GM18519 (cell line): ENCODE results near the gene TTC39A.

ENCODE experiments used
- ATAC-seq: cut with Tn5 transposase; IDR thresholded peaks from one replicate; pipeline ENCODE4 v1.9.1; 2021; ENCODE audit warnings: mild to moderate bottlenecking, moderate library complexity; ENCODE audit not compliant: unreplicated experiment, low FRiP score

TTC39A gene

DNA sequence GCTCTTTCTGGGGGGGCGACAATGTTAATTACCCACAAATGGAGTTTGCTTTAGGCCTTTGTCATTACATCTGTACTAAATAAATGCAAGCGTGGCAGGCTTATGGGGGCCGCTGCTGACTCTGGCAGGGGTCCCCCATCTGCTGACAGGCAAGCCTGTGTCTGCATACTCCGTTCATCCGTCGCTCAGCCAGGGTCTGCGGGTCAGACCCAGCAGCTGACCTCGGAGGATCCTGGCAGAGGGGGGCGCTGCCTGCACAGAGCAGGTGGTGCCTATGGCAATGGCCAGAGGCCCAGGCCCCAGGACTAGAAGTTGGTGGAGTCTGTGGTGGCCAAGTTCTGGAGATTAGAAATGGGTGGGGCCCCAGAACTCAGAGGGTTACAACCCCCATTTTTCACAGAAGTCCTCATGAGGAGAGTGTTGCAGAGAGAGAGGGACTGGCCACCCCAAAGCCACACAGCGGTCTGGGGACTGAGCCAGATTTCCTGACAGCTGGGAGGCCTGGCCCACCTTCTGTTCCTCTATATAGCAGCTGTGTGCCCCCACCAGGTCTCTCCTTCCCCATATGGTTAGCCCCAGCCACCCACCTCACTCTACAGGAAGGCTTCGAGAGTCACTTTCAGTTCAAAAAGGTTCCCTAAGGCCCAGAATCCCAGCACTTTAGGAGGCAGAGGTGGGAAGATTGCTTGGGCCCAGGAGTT is 31.0 kb downstream of the TTC39A start:
- ATAC-seq = no peak

GRCh38 chr1:51298322-51298705 is 32.0 kb downstream of the TTC39A start:
- no peak for ATAC-seq

- no peak for ATAC-seq
Measured at GRCh38 chr1:51297401-51298321, 32.7 kb downstream of the TTC39A start.

DNA sequence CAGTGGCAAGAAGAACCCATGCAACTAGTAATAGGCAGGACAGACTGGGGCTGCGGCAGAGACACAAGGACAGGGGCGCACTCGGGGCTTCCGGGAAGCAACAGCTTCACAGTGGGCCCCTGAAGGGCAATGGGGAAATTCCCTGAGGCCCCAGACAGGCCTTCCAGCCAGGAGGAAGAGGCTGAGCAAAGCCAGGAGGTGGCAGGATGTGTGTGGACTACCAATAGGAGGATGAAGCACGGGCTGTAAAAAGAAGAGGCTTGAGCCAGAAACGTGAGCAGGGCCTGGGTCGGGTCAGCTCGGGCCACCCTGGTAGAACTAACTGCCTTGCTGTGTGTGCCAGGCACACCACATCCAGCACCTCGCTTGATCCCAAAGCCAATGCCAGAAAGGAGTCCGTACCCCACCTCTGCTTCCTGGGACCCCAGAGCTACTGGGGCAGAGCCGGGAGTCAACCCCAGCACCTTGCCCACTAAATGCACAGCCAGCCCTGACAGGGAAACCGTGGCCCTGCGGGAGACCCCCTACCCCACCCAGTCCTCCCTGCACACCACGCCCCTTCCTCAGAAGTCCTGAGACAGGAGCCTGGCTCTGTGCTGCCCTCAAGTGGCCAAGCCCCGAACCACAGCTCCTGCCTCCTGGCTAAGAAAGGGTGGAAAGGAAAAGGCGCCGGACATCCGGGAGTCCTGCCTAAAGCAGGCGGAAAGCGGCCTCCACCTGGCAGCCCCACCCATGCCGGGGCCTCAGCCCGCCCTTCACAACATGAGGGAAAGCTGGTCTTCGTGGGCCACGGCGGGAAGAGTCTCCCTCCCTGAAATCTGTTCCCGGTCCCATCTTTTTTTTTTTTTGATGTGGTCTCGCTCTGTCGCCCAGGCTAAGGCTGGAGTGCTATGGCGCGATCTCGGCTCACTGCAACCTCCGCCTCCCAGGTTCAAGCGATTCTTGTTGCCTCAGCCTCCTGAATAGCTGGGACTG is 33.7 kb downstream of the TTC39A start:
- ATAC-seq = peak; percentile 50

DNA sequence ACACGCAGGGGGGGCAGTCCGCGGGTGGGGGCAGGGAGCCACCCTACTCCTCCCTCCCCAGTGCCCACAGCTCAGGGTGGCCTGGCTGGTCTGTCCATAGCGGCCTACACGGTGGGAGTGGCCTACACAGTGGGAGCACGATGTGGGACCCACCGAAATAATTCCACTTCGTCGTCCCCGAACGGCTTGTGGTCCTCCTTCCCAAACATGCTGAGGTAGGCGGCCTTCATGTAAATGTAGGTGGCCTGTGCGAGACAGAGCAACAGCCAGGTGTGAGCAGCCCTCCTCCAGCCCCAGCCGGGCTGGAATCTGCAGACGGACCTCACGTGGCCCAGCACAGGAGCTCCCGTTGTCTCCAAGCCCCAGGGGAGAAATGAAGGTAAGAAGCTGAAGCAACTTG is 34.4 kb downstream of the TTC39A start:
- ATAC-seq = no peak

DNA sequence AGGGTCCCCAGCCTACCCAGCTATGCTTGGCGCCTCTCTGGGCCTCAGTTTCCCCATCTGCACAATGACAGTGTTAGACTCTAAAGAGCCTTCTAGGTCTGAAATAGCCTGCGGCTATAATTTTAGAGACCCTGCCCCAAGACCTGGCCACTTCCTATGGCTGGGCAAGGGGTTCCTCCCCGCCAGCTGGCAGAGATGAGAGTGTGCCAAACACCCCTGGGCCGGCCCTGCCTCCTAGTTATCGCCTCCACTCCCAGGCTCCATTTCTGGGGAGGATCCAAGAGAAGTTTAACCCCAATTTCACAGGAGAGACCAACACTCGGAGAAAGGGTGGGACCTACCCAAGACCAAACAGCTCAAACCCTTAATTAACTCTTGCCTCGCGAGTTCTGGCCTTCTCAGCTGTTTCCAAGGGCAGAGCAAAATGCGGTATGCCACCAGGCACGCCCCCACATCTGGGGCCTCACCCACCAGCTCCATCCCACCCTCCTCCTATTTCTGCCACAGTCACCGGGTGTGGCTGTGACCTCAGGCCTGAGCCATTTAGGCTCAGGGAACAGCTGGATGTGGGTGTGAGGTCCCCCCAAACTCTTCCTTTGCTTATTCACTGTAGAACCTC is 35.7 kb downstream of the TTC39A start:
- no peak for ATAC-seq

DNA sequence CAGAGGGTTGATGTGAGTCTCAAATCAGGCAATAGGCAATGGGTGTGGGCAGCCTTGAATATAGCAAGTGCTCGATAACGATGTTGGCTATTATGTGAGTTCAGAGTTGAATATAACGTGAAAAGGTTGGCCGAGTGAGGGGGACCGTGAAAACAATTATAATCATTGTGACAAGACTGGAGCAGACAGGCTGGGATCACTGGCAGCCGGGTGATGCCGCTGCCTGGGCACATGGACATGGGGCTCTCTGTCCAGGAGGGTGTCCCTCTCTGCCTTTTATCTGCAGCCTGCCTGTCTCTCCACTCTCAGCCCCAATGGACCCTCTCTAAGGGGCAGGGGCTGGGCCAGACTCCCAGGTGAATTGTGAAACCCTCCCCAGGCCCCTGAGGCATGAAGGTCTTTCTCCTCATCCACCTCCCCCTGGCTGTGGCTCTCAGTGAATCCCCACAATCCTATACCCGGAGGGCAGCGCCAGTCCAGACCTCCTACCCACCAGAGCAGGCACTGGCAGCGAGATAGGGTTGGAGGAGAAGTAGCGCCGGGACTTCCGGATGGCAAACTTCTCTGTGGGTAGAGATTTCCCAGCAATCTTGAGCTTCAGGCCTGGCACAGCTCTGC is 36.4 kb downstream of the TTC39A start:
- no peak for ATAC-seq

DNA sequence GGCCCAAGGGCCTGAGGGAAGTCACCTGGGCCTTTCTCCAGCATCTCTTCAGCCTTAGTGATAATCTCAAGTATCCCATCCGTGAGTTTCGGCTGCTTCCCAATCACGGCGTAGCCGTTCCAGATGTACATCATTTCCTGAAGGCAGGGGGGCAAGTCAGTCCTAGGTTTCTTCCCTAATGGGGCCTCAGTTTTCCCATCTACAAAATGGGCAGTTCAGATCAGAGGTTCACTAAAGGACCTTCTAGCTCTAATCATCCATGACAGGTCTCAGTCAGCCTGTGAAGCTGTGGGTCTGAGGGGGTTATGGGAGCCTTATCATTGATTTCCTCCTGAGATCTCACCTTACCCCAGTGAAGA is 39.9 kb downstream of the TTC39A start:
- no peak for ATAC-seq

DNA sequence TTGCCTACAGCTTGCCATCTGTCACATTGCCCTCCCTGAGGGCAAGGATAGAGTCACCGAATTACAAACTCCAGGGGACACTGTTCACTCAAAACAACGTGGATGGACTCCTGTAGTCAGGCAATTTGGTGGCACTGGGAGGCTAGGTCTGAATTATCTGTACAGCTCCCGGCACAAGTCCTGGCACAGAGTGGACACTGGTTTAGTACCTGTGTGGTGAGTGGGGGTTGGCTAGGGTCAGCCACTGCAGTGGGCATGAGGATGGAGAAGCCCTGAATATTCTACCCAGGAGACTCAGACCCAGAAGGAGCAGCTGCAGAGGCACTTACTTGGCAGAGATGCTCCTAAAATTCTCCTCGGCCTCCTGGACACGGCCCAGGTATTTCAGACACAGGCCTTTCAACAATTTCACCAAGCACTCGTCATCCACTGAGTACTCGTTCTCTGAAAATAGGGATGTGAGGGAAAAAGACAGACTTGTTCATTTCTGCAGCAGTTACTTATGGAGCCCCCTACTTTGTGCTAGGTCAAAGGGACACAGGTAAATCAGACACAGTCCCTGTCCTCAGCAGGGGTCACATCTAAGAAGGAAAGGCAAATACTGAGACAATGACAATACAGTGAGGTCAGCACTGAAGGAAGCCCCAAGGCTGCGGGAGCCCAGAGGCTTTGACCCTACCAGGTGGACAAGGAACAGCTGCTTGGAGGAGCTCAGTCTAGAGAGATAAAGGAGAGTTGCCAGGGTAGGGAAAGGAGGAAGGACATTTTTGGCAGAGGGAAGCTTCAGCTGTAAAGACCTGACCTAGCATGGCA is 40.5 kb downstream of the TTC39A start:
- ATAC-seq = no peak

- no peak for ATAC-seq
Measured at GRCh38 chr1:51288578-51288977, 41.8 kb downstream of the TTC39A start.

GRCh38 chr1:51287966-51288365 is 42.4 kb downstream of the TTC39A start:
- ATAC-seq = no peak

DNA sequence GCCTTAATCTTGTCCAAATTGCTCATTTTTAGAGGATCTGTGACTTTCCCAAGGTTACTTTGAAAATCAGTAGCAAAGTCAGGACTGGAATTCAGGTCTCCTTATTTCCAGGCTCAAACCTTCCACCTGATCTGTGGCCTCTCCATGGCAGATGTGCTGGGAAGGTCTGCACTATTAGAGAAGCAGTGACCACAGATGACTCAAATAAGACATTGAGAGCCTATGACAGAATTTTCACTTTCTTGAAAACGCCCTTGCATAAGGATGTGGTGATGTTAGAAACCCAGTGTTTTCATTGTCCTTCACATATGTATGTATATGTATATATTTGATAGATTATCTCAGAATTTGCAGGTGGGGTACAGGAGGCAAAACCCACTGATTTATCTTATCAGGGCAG is 45.3 kb downstream of the TTC39A start:
- peak; percentile 89 for ATAC-seq

GRCh38 chr1:51284487-51284954 is 45.8 kb downstream of the TTC39A start:
- ATAC-seq = peak; percentile 23

GRCh38 chr1:51283979-51284378 is 46.4 kb downstream of the TTC39A start:
- ATAC-seq = no peak

DNA sequence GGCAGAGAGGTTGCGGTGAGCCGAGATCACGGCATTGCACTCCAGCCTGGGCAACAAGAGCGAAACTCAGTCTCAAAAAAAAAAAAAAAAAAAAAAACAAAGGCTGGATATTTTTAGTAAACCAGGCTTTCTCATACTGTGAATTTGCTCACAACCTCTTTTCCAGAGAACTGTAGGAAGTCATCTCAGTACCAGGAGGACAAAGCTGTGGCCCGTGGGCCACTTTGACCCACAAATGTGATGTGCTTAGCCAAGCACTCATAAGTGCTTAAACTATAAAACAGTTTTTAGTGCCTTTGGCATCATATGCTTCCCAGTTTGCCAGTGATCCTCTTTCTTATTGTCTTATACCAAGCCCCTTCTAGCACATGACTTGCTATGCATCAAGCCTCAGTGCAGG is 47.8 kb downstream of the TTC39A start:
- no peak for ATAC-seq

GRCh38 chr1:51281807-51282206 is 48.6 kb downstream of the TTC39A start:
- no peak for ATAC-seq

- no peak for ATAC-seq
Measured at GRCh38 chr1:51280321-51280978, 49.9 kb downstream of the TTC39A start.

DNA sequence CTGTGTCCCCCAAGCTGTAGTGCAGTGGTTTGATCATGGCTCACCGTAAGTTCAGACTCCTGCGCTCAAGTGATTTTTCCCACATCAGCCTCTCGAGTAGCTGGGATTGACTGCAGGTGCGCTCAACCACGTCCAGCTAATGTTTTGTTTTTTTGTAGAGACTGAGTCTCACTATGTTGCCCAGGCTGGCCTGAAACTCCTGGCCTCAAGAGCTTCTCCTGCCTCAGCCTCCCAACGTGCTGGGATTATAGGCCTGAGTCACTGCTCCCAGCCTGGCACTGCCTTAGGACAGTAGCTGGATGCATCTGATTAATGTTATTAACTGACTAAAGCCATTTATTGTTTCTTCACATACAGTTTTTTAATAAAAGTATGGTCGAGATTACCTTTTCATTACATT is 54.1 kb downstream of the TTC39A start:
- no peak for ATAC-seq
